ENCODE data around the gene PFKFB3.

- TF ChIP-seq CTCF (IDR thresholded peaks at IDR 0.05), result no peak
- no peak for TF ChIP-seq POLR2A (IDR thresholded peaks at IDR 0.05)
These were observed 73.6 kb downstream of the PFKFB3 start for GRCh38 chr10:6276356-6276755.
